Adipocyte (in vitro differentiated cells): ENCODE results near the gene PDZK1.
"Not testable (repeated sequence)": the region's sequence is repeated elsewhere in the genome, so short reads cannot be mapped to it uniquely, and the experiment has no call there.

Source experiments
- DNase-seq: peaks from one replicate; pipeline ENCODE4 v3.0.0-alpha.2; 2015; ENCODE audit warnings: low read depth
- H3K27me3 ChIP-seq: replicated peaks from 2 replicates; pipeline ENCODE4 v1.7.0; 2013; ENCODE audit warnings: mild to moderate bottlenecking, low read length, moderate library complexity; ENCODE audit not compliant: control insufficient read depth, insufficient read depth
- H3K36me3 ChIP-seq: 2 replicates; pipeline ENCODE4 v1.7.0; 2013; ENCODE audit warnings: low read length, mild to moderate bottlenecking, moderate library complexity; ENCODE audit not compliant: control insufficient read depth, insufficient read depth, severe bottlenecking
- H3K4me1 ChIP-seq: 2 replicates; pipeline ENCODE4 v1.7.0; 2013; ENCODE audit warnings: mild to moderate bottlenecking, low read length, moderate library complexity; ENCODE audit not compliant: control insufficient read depth, insufficient read depth
- H3K4me3 ChIP-seq: 2 replicates; pipeline ENCODE4 v1.7.0; 2013; ENCODE audit warnings: mild to moderate bottlenecking, low read length, moderate library complexity
- H3K9ac ChIP-seq: 2 replicates; pipeline ENCODE4 v1.7.0; 2013; ENCODE audit warnings: mild to moderate bottlenecking, low read length, moderate library complexity
- H3K9me3 ChIP-seq: 2 replicates; pipeline ENCODE4 v1.7.0; 2013; ENCODE audit warnings: mild to moderate bottlenecking, low read length, moderate library complexity; ENCODE audit not compliant: control insufficient read depth

Gene PDZK1

DNA sequence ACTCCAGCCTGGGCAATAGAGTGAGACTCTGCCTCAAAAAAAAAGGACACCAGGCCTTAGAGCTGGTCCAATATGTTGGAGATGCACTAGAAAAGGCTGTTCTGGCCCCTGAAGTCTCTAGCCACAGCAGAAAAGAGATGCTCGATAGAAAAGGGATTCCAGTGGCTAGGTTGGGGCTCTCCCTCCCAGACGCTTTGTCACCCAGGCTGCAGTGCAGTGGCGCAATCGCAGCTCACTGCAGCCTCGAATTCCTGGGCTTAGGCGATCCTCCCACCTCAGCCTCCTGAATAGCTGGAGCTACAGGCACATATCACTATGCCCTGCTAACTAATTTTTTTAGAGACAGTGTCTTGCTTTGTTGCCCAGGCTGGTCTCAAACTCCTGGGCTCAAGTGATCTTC is 18.2 kb downstream of the PDZK1 start:
- H3K27me3 ChIP-seq: no peaks in the 10 kb centered on the region
- no peaks in the 10 kb centered on the region for H3K9me3 ChIP-seq
- H3K36me3 ChIP-seq: no peaks in the 10 kb centered on the region
- no peak overlapping the region for H3K4me3 ChIP-seq
- no peak overlapping the region for H3K9ac ChIP-seq
- no peak for DNase-seq
- H3K4me1 ChIP-seq: peaks cover 23% of the 10 kb centered on the region

DNA sequence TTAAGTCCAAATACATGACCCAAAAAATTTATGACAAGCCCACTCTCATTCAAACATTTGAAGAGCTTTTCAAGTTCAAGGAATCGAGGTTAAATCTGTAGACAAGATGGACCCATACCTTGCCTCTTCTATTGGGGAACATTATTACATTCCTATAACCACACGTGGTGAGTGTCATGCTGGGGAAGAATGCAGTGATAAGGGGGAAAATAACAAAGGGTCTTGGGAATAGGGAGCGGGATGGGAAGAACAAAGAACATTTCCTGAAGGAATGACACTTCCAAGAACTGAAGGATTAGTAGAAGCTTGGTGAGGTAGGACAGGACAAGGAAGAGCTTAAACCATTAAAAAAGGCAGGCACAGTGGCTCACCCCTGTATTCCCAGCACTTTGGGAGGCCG is 18.8 kb downstream of the PDZK1 start:
- Histone ChIP-seq H3K4me1 (peaks cover 23% of the 10 kb centered on the region), H3K9ac (no peak overlapping the region), H3K36me3 (no peaks in the 10 kb centered on the region), H3K27me3 (no peaks in the 10 kb centered on the region), H3K9me3 (no peaks in the 10 kb centered on the region), H3K4me3 (no peak overlapping the region)
- DNase-seq: no peak

DNA sequence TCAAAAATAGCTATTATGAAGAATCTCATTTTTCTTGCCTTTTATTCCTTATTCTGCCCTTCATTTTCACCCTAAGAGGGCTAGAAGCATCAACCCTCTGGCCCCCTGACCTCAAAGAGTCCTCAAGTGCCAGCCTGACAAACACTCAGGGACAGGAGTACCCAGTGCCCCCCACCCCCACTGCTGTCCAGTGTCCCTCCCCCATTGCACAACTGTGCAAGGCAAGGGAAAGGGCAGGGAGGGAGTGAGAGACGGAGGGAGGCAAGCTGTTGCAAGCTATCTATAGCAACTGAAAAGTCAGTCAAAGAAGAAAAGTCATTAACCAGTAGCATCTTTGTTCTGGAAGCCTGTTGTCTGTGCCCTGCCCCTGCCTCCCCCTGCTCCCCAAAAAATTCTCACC is 21.1 kb downstream of the PDZK1 start:
- H3K9me3 ChIP-seq, H3K36me3 ChIP-seq, H3K4me3 ChIP-seq, H3K27me3 ChIP-seq, DNase-seq, H3K9ac ChIP-seq: not testable (repeated sequence)
- H3K4me1 ChIP-seq: peaks cover 13% of the 10 kb centered on the region

DNA sequence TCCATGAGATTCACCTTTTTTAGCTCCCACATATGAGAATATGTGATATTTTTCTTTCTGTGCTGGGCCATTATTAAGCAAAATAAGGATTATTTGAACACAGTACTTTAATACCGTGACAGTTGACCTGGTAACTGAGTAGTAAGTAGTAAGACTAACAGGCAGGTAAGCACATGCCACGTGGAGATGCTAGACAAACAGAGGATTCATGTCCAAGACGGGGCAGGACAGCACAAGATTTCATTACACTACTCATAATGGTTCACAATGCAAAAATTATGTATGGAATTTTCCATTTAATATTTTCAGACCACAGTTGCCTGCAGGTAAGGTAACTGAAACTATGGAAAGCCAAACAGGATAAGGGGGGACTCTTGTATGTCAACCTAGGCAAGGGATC is 22.3 kb downstream of the PDZK1 start:
- not testable (repeated sequence) for H3K36me3 ChIP-seq, H3K27me3 ChIP-seq, H3K4me1 ChIP-seq, H3K4me3 ChIP-seq, H3K9me3 ChIP-seq, H3K9ac ChIP-seq, DNase-seq

DNA sequence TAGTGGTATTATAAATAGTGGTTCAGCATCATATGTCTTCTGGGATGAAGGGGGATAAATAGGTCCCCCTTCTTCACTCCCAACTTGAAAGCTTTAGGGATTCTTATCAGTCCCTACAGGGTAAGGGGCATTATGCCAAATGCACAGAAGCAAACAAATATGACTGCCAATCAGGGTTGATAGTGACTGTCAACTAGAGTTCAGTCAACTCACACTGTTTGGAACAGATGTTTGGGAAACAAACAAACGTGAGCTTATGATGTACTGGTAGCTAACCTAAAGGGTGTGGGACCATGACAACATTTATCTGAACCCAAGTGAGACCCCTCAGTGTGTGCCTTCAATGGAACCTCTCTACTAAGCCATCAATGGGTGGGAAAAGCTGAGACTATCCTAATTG is 34.0 kb downstream of the PDZK1 start:
- H3K9ac ChIP-seq, DNase-seq, H3K9me3 ChIP-seq, H3K4me1 ChIP-seq, H3K27me3 ChIP-seq, H3K36me3 ChIP-seq, H3K4me3 ChIP-seq: not testable (repeated sequence)

DNA sequence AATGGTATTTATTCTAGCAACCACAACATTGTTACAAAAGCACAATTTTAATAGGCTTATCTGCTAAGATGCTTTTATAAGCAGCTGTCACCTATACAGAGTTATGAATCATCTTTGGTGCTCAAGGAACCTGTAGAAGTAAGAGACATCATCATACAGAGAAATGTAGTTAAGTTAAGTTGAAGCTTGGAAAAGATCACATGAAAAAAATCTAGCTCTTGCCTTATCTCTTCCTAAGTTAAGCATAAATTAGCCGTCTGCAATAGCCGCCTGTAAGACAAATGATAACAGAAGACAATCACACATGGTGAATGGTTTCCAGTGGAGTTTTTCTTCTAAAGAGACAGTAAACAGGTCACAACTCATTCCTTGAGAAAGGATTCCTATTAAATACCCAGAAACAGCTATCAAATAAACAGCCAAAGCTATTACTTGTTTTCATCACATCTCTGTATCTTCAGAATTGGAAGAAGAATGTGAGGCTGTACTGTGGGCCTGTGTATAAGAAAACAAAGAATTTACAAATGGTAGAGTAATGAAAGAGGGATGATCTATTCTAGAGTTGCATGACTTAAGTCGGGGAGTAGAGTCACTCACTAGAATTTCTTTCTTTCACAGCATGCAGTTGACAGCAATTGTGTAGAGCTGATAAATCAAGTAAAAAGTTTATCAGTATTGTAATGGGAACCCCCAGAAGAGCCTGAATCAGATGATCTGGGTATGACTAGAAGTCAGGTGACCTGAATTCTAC is 36.0 kb downstream of the PDZK1 start:
- not testable (repeated sequence) for H3K9me3 ChIP-seq, H3K9ac ChIP-seq, H3K4me3 ChIP-seq, H3K4me1 ChIP-seq, H3K36me3 ChIP-seq, DNase-seq, H3K27me3 ChIP-seq

DNA sequence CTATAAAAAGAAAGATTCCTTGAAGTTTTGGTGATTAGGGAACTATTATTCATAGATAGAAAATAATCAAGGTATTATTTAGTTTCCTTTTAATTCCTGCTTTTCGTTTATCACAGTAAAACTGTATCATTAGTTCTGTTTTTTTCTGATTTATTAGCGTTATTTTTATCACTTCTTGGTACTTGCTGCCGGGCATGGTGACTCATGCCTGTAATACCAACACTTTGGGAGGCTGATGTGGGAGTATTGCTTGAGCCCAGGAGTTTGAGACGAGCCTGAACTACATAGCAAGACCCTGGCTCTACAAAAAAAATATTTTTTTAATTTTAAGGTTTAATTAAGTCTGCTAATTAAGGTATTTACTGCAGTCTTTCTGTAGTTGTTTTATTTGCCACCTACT is 42.2 kb downstream of the PDZK1 start:
- H3K27me3 ChIP-seq, H3K9ac ChIP-seq, H3K36me3 ChIP-seq, DNase-seq, H3K9me3 ChIP-seq, H3K4me3 ChIP-seq, H3K4me1 ChIP-seq: not testable (repeated sequence)

DNA sequence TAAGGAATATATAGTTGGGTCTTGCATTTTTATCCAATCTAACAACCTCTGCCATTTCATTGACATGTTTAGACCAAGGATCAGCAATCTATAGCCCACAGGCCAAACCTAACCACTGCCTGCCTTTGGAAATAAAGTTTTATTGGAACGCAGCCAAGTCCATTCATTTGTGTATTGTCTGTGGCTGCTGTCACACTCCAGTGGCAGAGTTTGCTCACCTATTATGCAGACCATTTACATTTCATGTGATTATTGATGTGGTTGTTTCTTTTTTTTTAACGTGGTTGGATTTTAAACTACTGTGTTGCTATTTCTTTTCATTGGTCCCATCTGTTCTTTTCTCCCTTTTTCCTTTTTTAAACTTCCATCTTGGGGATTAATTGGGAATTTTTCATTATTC is 44.7 kb downstream of the PDZK1 start:
- H3K27me3 ChIP-seq, DNase-seq, H3K4me3 ChIP-seq, H3K4me1 ChIP-seq, H3K36me3 ChIP-seq, H3K9me3 ChIP-seq, H3K9ac ChIP-seq: not testable (repeated sequence)

DNA sequence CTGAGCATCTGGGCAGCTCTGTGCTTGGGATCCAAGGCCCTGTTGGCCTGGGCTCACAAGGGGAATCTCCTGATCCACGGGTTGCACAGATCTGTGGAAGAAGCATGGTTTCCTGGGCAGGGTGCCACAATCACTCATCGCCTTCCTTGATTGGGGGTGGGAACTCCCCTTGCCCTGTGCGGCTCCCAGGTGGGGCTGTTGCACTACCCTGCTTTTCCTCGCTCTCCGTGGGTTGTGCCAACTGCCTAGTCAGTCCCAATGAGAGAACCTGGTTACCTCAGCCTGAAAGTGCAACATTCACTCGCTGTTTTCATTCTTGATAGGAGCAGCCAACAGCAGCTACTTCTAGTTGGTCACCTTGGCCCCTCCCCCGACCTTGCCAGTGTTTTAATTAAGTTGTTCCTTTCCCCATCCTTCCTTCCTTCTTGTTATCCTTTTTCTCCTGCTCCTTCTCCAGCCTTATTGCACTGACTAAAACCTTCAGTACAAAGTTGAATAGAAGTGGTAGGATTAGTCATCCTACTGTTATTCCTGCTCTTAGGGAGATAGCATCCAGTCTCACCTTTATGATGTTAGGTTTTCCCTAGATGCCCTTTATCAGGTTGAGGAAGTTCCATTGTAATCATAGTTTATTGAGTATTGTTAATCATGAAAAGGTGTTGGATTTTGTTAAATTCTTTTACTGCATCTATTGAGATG is 50.8 kb downstream of the PDZK1 start:
- H3K36me3 ChIP-seq, H3K27me3 ChIP-seq, H3K9ac ChIP-seq, H3K4me3 ChIP-seq, H3K4me1 ChIP-seq, H3K9me3 ChIP-seq, DNase-seq: not testable (repeated sequence)

DNA sequence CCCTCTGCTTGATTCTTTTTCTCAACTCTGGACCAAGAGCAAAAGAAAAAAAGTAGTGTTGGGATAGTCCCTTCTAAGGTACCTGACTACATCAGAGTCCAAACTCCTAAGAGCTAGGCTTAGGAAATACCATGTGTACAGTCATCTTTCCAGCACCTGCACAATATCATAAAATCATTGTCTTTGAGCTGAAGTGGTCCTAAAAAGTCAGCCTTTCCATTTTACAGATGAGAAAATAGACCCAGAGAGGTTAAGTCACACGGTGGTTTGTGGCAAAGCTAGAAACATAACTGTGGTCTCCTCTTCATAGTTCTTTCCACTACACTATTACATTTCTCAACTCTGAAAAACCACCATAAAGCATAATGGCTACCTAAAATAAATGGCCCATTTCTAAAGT is 63.2 kb downstream of the PDZK1 start:
- H3K9ac ChIP-seq, H3K4me1 ChIP-seq, H3K36me3 ChIP-seq, H3K27me3 ChIP-seq, H3K4me3 ChIP-seq, H3K9me3 ChIP-seq, DNase-seq: not testable (repeated sequence)

DNA sequence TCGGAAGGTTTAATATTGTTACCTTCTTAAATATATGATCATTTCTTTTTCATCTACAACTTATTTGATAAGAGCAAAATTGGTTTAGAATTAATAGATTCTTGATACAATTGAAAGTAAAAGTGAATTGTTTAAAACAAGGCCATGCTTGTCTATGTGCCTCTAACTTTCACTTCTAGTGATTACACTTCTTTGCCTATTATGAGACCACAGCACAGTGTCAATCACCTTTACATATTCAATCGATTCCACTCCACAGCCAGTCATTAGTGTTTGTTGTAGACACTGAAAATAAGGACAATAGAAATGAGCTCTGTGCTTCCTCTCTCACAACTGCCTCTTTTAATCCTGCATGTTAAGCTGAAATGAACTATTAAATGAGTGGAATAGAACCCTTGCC is 65.3 kb downstream of the PDZK1 start:
- DNase-seq, H3K36me3 ChIP-seq: not testable (repeated sequence)

DNA sequence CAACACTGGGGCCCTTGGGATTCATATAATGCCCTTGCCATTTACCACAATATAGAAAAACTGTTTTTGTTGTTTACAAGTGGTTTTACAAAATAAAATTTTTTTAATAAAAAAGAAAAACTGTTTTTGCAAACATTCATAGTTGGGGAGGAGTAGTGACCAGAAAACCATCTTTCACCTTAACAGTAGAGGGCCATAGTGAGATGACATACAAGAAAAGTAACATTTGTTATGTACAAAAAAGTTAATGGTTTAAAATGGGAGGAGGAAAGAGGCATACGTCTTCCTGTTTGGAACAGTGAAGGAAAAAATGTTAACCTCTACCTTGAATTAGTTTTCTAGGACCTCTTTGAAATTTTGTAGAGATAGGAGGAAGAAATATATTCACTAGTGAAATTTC is 70.9 kb downstream of the PDZK1 start:
- not testable (repeated sequence) for H3K4me3 ChIP-seq, DNase-seq, H3K9me3 ChIP-seq, H3K27me3 ChIP-seq, H3K36me3 ChIP-seq, H3K4me1 ChIP-seq, H3K9ac ChIP-seq

More for the DNA sequence above, 65.3 kb downstream of the PDZK1 start:
- not testable (repeated sequence) for H3K4me3 ChIP-seq, H3K9me3 ChIP-seq, H3K27me3 ChIP-seq, H3K9ac ChIP-seq, H3K4me1 ChIP-seq
